ENCODE results near the gene NAGPA.

DNA sequence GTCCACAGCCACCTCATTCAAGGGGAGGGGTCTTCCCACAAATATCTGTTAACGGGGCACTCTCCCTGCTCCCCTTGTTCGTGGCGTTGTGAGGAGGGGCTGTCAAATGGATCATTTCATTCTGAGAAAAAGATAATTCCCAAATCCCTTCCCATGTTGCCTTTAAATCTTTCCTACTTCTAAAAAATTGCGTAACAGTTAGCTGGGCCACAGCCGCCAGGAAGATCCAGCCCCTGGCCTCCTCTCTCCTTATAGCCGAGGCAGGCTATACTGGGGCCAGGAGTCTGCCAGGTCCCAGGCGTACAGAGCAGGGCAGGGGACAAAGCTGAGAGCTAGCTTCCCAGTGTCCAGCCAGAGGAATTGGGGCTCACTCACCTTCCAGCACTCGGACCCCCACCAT is 31.6 kb upstream of the NAGPA start:
- TF ChIP-seq, protein P1, sequence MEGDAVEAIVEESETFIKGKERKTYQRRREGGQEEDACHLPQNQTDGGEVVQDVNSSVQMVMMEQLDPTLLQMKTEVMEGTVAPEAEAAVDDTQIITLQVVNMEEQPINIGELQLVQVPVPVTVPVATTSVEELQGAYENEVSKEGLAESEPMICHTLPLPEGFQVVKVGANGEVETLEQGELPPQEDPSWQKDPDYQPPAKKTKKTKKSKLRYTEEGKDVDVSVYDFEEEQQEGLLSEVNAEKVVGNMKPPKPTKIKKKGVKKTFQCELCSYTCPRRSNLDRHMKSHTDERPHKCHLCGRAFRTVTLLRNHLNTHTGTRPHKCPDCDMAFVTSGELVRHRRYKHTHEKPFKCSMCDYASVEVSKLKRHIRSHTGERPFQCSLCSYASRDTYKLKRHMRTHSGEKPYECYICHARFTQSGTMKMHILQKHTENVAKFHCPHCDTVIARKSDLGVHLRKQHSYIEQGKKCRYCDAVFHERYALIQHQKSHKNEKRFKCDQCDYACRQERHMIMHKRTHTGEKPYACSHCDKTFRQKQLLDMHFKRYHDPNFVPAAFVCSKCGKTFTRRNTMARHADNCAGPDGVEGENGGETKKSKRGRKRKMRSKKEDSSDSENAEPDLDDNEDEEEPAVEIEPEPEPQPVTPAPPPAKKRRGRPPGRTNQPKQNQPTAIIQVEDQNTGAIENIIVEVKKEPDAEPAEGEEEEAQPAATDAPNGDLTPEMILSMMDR (IDR thresholded peaks at IDR 0.05): no peak
- TF ChIP-seq POLR2A (IDR thresholded peaks at IDR 0.05): no peak

Measured in esophagus squamous epithelium (tissue), 4 donors.